ENCODE data around the gene TLR1.
A peak's percentile ranks its signal among the peaks of the same experiment; 100 is the strongest.

TLR1 gene

DNA sequence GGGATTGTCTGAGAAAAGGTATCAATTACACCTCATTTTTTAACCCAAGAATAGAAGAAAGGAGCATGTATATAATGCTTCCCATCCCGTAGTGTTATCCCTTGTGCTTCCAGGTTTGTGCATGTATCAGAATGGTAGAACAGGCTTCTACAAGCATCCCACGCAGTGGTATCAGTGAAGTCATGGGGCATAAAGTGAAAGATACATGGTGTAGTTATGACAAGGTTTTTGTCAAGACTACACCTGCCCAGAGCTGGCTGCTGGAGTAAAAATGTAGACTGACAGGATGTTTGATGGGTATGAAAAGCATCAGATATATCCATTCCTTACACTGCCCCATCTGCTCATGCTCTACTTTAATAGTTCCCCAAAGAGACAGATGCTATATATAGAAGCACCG, 9.5 kb downstream of the TLR1 start:
- TF ChIP-seq, protein P1, sequence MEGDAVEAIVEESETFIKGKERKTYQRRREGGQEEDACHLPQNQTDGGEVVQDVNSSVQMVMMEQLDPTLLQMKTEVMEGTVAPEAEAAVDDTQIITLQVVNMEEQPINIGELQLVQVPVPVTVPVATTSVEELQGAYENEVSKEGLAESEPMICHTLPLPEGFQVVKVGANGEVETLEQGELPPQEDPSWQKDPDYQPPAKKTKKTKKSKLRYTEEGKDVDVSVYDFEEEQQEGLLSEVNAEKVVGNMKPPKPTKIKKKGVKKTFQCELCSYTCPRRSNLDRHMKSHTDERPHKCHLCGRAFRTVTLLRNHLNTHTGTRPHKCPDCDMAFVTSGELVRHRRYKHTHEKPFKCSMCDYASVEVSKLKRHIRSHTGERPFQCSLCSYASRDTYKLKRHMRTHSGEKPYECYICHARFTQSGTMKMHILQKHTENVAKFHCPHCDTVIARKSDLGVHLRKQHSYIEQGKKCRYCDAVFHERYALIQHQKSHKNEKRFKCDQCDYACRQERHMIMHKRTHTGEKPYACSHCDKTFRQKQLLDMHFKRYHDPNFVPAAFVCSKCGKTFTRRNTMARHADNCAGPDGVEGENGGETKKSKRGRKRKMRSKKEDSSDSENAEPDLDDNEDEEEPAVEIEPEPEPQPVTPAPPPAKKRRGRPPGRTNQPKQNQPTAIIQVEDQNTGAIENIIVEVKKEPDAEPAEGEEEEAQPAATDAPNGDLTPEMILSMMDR (IDR thresholded peaks at IDR 0.05; ENCODE audit: insufficient read depth, low read length) = no peak
- H3K4me3 ChIP-seq (replicated peaks; ENCODE audit: insufficient read depth, low read length) = no peak overlapping the region
- DNase-seq (ENCODE audit: low read depth in 1 of 2, low spot score in 1 of 2) = no peak
- H3K27ac ChIP-seq (replicated peaks) = no peak overlapping the region
- H3K27me3 ChIP-seq (ENCODE audit: insufficient read depth, poor library complexity, severe bottlenecking) = no peaks in the 10 kb centered on the region

DNA sequence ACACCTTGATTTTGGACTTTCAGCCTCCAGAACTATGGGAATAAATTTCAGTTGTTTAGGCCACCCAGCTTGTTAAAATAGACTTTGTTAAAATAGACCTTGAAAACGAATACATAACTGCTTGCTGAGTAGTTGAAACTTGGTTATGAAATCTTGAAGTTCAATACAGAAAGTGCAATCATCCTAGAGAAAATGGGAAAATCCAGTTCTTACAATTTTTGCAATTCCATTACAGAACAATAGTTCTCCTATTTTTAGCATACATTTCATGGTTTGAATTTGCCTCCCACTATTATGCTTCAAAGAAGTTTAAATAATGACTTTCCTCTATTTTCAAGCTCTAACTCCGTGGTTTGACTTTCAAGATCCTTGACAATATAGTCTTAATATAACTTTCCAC, 10.5 kb downstream of the TLR1 start:
- DNase-seq (ENCODE audit: low read depth in 1 of 2, low spot score in 1 of 2) = no peak
- no peak for TF ChIP-seq GABPA (IDR thresholded peaks at IDR 0.05; ENCODE audit: low read depth)
- Histone ChIP-seq H3K4me3 (replicated peaks; ENCODE audit: insufficient read depth, low read length) (no peak overlapping the region), H3K27me3 (ENCODE audit: insufficient read depth, poor library complexity, severe bottlenecking) (no peaks in the 10 kb centered on the region), H3K27ac (replicated peaks) (no peak overlapping the region)

DNA sequence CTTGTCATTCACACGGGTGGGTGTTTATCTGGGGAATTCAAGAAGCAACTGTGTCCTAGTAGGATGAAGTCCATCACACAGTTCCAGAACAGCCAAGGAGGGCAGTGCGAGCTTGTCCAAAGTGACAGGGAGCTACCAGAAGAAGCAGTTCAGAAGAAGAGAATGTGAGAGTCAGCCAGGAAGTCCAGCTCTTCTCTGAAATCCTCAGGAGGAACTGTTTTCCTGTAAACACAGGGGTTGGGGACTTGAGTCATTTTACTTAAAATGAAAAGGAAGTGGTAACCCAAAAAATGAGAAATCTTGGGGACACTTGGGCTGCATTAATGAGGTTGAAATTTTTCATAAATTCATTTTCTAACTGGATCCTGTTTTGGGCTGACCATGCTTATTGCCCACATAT, 13.6 kb downstream of the TLR1 start:
- TF ChIP-seq GABPA (IDR thresholded peaks at IDR 0.05; ENCODE audit: low read depth) = no peak
- TF ChIP-seq SPI1 (IDR thresholded peaks at IDR 0.05; ENCODE audit: borderline replicate concordance, low read depth) = peak; percentile 42; the same call in 1 of the 2 replicates
- TF ChIP-seq POLR2AphosphoS5 (IDR thresholded peaks at IDR 0.05; ENCODE audit: low read depth) = no peak
- TF ChIP-seq, protein P1 (IDR thresholded peaks at IDR 0.05; ENCODE audit: insufficient read depth, low read length) = no peak
- TF ChIP-seq, protein P2, sequence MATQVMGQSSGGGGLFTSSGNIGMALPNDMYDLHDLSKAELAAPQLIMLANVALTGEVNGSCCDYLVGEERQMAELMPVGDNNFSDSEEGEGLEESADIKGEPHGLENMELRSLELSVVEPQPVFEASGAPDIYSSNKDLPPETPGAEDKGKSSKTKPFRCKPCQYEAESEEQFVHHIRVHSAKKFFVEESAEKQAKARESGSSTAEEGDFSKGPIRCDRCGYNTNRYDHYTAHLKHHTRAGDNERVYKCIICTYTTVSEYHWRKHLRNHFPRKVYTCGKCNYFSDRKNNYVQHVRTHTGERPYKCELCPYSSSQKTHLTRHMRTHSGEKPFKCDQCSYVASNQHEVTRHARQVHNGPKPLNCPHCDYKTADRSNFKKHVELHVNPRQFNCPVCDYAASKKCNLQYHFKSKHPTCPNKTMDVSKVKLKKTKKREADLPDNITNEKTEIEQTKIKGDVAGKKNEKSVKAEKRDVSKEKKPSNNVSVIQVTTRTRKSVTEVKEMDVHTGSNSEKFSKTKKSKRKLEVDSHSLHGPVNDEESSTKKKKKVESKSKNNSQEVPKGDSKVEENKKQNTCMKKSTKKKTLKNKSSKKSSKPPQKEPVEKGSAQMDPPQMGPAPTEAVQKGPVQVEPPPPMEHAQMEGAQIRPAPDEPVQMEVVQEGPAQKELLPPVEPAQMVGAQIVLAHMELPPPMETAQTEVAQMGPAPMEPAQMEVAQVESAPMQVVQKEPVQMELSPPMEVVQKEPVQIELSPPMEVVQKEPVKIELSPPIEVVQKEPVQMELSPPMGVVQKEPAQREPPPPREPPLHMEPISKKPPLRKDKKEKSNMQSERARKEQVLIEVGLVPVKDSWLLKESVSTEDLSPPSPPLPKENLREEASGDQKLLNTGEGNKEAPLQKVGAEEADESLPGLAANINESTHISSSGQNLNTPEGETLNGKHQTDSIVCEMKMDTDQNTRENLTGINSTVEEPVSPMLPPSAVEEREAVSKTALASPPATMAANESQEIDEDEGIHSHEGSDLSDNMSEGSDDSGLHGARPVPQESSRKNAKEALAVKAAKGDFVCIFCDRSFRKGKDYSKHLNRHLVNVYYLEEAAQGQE (IDR thresholded peaks at IDR 0.05; ENCODE audit: insufficient replicate concordance, low read depth) = no peak
- Histone ChIP-seq H3K27me3 (ENCODE audit: insufficient read depth, poor library complexity, severe bottlenecking) (no peaks in the 10 kb centered on the region), H3K27ac (replicated peaks) (peak overlapping the region; percentile 45), H3K4me3 (replicated peaks; ENCODE audit: insufficient read depth, low read length) (no peak overlapping the region)
- peak; percentile 31 to 63 for DNase-seq (ENCODE audit: low read depth in 1 of 2, low spot score in 1 of 2)

DNA sequence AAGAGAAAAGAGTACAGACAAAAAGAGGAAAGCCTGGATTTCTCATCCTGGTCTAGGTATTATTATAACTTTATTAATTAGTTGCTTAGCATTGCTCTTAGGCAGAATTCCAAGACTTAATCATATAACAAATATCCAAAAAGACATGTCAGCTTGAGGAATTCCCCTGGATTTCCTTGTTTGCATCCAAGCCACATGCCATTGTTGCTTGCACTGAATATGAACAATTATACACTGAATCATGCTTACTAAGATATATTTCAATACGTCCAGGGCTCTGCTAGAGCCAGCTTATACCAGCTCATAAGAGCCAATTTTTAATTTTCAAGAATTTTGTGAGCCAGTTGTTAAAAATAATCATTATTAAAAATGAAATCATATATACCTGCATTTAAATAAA, 16.3 kb downstream of the TLR1 start:
- TF ChIP-seq, protein P1 (IDR thresholded peaks at IDR 0.05; ENCODE audit: insufficient read depth, low read length) = no peak
- TF ChIP-seq POLR2AphosphoS5 (IDR thresholded peaks at IDR 0.05; ENCODE audit: low read depth) (no peak), GABPA (IDR thresholded peaks at IDR 0.05; ENCODE audit: low read depth) (no peak), SPI1 (IDR thresholded peaks at IDR 0.05; ENCODE audit: borderline replicate concordance, low read depth) (no peak)
- TF ChIP-seq, protein P2 (IDR thresholded peaks at IDR 0.05; ENCODE audit: insufficient replicate concordance, low read depth) = no peak
- Histone ChIP-seq H3K4me3 (replicated peaks; ENCODE audit: insufficient read depth, low read length) (no peak overlapping the region), H3K27me3 (ENCODE audit: insufficient read depth, poor library complexity, severe bottlenecking) (no peaks in the 10 kb centered on the region), H3K27ac (replicated peaks) (no peak overlapping the region)
- DNase-seq (ENCODE audit: low read depth in 1 of 2, low spot score in 1 of 2) = no peak
